ENCODE results near the gene CCDC88A. TPM values are rescaled to one million over a fixed set of nuclear protein-coding genes. Genes with fewer than 3 reads are reported as not detected.
"Not testable (repeated sequence)": the region's sequence is repeated elsewhere in the genome, so short reads cannot be mapped to it uniquely, and the experiment has no call there.

Gene CCDC88A
- total and polyA plus RNA-seq, 2 donors (not counting 1 experiment from before 2014, with no cell fraction given): 2.7 to 26.0 TPM

DNA sequence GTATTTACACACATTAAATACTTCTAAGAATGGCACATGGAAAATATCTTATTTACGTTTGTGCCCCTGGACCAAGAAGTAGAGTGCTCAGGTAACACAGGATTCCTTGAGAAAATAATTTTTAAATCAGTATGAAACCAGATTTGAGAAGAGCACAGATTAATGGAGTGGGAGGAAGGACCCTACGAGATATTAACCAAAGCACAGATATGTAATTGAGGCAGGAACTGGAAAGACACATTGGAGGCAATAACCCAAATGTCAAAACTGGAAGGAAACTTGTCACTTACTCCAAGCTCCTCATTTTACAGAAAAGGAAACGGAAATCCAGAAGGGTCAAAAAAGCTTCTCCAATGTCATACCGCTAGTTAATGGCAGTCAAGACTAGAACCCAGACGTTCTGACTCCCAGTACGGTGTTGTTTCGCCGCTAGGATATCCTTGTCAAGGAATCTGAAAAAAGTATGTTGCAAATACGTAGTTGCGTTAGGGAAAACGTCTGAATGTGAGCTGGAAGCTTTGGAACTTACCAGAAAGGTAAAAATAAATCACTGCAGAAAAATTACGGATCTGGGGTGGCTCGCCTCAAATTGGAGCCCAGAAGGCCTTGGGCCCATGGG lies 151.3 kb downstream of the CCDC88A start:
- H3K9me3 Mint-ChIP-seq (ENCODE audit: insufficient read depth): no peaks in the 10 kb centered on the region
- WGBS (ENCODE audit: insufficient coverage): 12% methylated on average over 10 of the region's 13 CpGs
- CTCF ChIA-PET: no interaction called here
- peak overlapping the region; percentile 97 for H3K4me3 Mint-ChIP-seq
- DNase-seq (no peak), ATAC-seq (ENCODE audit: low read depth) (no peak)
- peak overlapping the region; percentile 95 for H3K27ac Mint-ChIP-seq
- Histone ChIP-seq H3K9me3 (ENCODE audit: control extremely low read depth in 1 of 3, control insufficient read depth in 2 of 3, insufficient read depth in 1 of 3, low read length in 2 of 3) (no peaks in the 10 kb centered on the region), H3K4me3 (ENCODE audit: control extremely low read depth in 1 of 5, extremely low read depth in 1 of 5, insufficient read depth in 1 of 5, low read depth in 2 of 5, low read length in 4 of 5) (peak overlapping the region; percentile 70 to 92 (median 82)), H3K4me1 (ENCODE audit: control insufficient read depth in 2 of 2, insufficient read depth in 2 of 2, low read length in 2 of 2) (peaks cover 12 to 14% of the 10 kb centered on the region in 2 donors), H3K27me3 (replicated peaks in 1 of 4; ENCODE audit: control extremely low read depth in 1 of 4, control insufficient read depth in 3 of 4, insufficient read depth in 4 of 4, low read length in 3 of 4) (no peaks in the 10 kb centered on the region), H3K9ac (ENCODE audit: low read length) (peak overlapping the region; percentile 71), H4K20me1 (ENCODE audit: control insufficient read depth, insufficient read depth, low read length, poor library complexity, severe bottlenecking) (no peaks in the 10 kb centered on the region), H3K79me2 (ENCODE audit: control insufficient read depth, insufficient read depth, low read length) (no peaks in the 10 kb centered on the region), H3K27ac (ENCODE audit: low read length in 2 of 2) (peak overlapping the region; percentile 78 to 83), H2AFZ (ENCODE audit: insufficient read depth, low read depth, low read length, poor library complexity, severe bottlenecking) (peak overlapping the region; percentile 79), H3K36me3 (replicated peaks in 1 of 2; ENCODE audit: control extremely low read depth in 1 of 2, control insufficient read depth in 1 of 2, extremely low read depth in 1 of 2, insufficient read depth in 2 of 2, low read length in 1 of 2) (peaks cover 3 to 10% of the 10 kb centered on the region in 2 experiments), H3K4me2 (replicated peaks; ENCODE audit: low read depth, low read length, poor library complexity, severe bottlenecking) (peak overlapping the region; percentile 78)
- TF ChIP-seq EZH2 (IDR thresholded peaks at IDR 0.05; ENCODE audit: borderline replicate concordance, insufficient read depth, low read depth, low read length, poor library complexity, severe bottlenecking): no peak
- H3K4me1 Mint-ChIP-seq: peaks cover 18% of the 10 kb centered on the region
- no peaks in the 10 kb centered on the region for H3K27me3 Mint-ChIP-seq
- intact Hi-C loops (cut with micrococcal nuclease): loop anchor here (2.0 kb wide), 1 partner anchor 46 kb away; no protein-coding TSS in a partner anchor
- POLR2A ChIA-PET: no interaction called here

DNA sequence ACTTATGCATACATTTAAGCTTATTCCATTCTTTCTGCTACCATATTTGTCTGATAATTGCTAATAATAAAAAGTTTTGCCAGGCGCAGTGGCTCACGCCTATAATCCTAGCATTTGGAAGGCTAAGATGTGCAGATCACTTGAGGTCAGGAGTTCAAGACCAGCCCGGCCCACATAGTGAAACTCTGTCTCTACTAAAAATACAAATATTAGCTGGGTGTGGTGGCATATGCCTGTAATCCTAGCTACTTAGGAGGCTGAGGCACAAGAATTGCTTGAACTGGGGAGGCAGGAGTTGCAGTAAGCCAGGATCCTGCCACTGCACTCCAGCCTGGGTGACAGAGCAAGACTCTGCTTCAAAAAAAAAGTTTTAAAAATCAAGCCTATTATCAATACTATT lies 160.1 kb downstream of the CCDC88A start:
- ChIA-PET POLR2A (interaction anchor here (0.6 kb wide), 2 partner anchors 8 to 1163 kb away, joined by 4 to 9 read pairs; no protein-coding TSS in a partner anchor), CTCF (interaction anchor here (1.2 kb wide), 1 partner anchor 11 kb away, joined by 3 read pairs; no protein-coding TSS in a partner anchor)
- H3K9ac ChIP-seq (ENCODE audit: low read length); H3K79me2 ChIP-seq (ENCODE audit: control insufficient read depth, insufficient read depth, low read length); H3K27ac Mint-ChIP-seq; H3K4me1 Mint-ChIP-seq; H4K20me1 ChIP-seq (ENCODE audit: control insufficient read depth, insufficient read depth, low read length, poor library complexity, severe bottlenecking); H3K9me3 ChIP-seq (ENCODE audit: control extremely low read depth in 1 of 3, control insufficient read depth in 2 of 3, insufficient read depth in 1 of 3, low read length in 2 of 3); intact Hi-C loops (cut with micrococcal nuclease); H2AFZ ChIP-seq (ENCODE audit: insufficient read depth, low read depth, low read length, poor library complexity, severe bottlenecking); H3K27ac ChIP-seq (ENCODE audit: low read length in 2 of 2); H3K4me1 ChIP-seq (ENCODE audit: control insufficient read depth in 2 of 2, insufficient read depth in 2 of 2, low read length in 2 of 2); H3K4me3 Mint-ChIP-seq; H3K27me3 Mint-ChIP-seq; H3K9me3 Mint-ChIP-seq (ENCODE audit: insufficient read depth); H3K4me3 ChIP-seq (ENCODE audit: control extremely low read depth in 1 of 5, extremely low read depth in 1 of 5, insufficient read depth in 1 of 5, low read depth in 2 of 5, low read length in 4 of 5); DNase-seq; H3K4me2 ChIP-seq (replicated peaks; ENCODE audit: low read depth, low read length, poor library complexity, severe bottlenecking); ATAC-seq (ENCODE audit: low read depth); H3K27me3 ChIP-seq (replicated peaks in 1 of 4; ENCODE audit: control extremely low read depth in 1 of 4, control insufficient read depth in 3 of 4, insufficient read depth in 4 of 4, low read length in 3 of 4): not testable (repeated sequence)
- peaks cover 3 to 46% of the 10 kb centered on the region in 2 experiments for H3K36me3 ChIP-seq (replicated peaks in 1 of 2; ENCODE audit: control extremely low read depth in 1 of 2, control insufficient read depth in 1 of 2, extremely low read depth in 1 of 2, insufficient read depth in 2 of 2, low read length in 1 of 2)
- no CpG with 5 or more reads among the region's 3 CpGs for WGBS (ENCODE audit: insufficient coverage)

All from B cell (primary cell).